HG03457 (cell line): ENCODE data around the gene EME1.

Experiments used
- ATAC-seq: cut with Tn5 transposase; IDR thresholded peaks from one replicate; pipeline ENCODE4 v1.9.1; 2021; ENCODE audit warnings: moderate number of reproducible peaks; ENCODE audit not compliant: unreplicated experiment

The EME1 gene

DNA sequence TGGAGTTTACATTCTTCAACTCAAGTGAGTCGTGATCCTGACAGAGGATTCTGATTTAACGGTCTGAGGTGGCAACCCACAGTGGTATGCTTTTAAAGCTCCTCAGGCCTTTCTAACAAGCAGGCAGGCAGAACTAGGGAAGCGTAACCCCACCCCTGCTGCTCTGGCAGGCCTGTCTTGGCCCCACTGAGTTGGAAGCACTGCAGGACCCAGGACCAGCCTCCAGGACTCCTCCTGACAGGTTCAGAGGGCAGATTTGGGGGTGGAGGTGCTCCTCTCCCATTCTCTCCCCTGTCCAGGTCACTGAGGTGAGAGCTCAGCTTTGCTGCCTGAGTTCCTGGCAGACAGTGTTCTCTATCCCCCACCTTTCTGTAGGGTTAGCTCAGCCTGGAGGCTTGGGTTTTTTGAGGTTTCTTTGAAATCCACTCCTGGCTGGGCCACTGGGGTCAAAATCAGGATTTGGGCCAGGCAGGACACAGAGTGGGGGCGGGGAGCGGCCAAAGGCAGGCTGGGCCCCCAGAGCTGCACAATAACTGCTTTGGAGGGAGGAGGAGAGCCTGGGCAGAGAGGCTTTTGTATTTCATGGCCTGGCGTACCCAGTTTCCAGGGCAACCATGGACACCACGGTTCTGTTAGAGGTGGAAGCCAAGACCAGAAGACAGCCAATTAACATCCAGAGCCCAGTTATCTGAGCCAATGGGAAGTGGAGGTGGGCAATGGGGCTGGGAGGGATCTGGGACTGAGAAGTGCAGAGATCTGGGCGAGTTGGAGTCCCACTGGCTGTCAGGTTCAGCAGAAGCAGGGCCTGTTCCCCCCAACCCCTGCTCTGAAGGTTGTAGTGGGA lies 9.6 kb upstream of the EME1 start:
- ATAC-seq, result no peak

DNA sequence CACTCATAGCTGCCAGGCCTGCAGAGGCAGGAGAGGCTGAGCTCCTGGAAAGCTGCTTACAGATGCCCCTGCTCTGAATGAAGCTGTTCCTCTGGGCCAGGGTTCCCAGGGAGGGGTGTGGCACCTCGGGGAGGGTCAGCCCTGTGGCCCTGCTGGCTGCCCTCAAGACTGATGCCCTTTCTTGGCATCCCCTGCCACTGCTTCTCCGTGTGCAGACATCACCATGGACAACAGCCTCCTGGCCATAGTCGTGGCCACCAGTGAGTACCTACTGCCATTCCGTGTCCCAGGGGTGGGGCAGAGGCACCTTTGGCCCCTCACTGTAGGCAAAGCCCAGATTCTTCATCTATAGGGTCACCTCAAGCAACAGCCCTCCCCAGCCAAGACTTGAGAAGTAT lies 9.0 kb upstream of the EME1 start:
- ATAC-seq, result no peak

DNA sequence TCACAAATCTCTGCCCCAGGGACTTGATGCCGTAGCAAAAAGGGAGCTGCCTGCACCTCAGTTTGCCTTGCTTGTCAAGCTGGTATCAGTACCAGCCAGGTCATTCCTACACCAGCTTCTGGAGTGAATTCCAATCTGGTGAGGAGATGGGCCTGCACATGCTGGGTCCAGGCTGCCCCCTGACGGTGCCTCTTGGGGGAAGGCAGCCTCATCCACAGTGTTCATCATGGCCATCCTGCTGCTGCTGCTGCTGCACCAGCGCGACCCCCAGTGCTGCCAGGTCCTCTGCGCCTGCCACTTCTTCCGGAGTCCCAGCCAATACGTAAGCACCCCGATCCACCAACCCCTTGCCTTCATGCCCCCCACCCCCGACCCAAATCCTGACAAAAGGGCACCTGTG lies 8.3 kb upstream of the EME1 start:
- no peak for ATAC-seq

DNA sequence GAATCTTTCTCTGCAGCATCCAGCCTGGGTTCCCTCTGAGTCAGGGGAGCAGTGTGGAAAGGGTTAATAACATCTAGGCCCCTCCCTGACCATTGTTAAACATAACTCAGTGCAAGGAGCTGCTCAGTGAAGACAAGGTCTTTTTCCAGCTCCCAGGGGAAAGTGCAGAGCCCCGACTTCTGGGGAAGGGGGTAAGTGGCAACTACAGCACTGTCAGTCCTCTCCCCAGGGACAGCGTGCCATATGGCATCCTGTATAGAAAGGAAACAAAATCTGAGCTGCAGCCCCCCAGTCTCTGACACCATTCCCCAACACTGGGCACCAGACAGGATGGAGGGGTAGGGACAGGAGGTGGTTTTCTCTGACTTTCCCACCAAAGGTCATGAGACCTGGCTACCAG lies 7.9 kb upstream of the EME1 start:
- ATAC-seq, result no peak

DNA sequence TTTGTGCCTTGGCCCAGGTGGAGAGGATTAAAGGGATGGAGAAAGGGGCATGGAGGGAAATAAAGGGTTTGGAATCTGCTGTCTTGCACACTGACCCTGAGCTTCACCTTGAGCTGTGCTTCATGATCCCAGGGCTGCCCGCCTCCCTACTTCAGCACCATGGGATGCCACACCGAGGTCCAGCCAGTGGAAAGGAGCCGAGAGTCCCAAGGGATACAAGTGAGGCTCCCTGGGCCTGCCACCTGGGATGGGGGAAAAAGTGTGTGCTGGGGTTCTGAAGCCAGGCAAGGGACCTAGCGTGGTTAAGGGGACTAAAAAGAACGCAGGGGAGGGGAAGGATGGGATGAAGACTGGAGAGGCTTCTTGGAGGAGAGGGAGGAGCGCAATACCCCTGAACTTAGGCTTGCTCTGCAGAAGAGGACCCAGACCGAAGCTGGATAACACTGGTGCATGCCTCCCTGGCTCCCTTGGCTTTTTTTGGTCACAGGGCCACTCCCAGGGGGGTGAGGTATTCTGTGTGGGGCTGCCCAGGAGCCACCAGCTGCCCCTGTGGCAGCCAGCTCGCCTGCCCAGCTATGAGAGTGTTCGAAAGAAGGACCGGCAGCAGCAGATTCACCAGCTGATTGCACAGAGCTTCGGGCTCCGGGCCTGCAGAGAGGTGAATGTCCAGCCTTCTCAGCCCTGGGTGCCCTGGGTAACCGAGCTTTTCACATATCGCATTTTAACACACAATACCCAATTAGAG lies 7.2 kb upstream of the EME1 start:
- no peak for ATAC-seq

DNA sequence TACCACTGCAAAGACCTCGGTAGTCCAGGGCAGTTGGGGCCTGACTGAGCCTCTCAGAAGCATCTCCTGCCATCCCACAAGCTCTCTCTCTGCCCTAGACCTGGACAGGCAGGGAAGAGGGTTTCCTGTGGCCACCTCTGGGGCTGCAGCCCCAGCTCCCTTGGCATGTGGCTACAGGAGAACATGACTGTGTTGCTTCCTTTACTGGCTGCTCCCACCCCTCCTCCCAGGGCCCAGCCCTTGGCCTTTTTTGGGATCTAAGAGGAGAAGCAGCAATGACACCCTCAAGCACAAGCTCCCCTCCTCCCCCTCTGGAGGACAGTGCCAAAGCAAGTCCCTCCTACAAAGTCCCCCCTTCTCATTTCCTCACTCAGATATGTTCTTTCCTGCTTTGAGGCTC lies 5.6 kb upstream of the EME1 start:
- no peak for ATAC-seq

DNA sequence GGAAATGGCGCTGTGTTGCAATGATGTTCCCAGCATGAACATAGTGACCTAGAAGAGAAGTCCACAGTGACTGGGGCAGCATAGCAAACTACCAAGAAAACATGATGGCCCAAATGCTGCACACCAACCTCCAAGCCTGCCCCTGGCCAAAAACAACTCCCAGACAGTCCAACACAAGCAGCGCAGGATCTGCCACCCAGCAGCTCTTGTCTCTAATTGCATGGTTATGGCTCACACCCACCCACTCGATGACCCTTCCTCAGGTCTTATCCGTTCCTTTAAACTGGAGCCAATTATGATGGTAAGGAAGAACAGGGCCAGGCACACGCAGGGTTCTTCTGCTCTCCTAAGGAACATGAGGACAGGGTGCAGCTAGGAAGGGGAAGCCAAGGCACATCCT lies 3.0 kb upstream of the EME1 start:
- no peak for ATAC-seq

DNA sequence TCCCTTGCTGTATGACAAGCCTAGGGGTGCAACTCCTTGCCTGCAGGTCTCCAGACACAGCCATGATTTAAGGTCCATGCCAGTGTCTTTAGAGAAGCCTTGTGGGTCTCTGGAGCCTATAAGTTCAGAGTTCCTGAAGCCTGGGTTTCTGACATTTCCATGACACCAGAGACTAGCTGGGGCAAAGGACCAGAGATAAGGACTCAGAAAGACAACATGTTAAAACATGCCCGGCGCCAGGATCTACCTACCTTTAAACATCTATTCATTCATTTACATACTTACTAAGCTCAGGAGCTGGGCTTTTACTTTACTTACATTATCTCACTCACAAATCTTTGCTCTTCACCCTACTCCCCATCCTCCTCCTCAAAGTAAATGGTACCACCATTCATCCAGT lies 1.5 kb upstream of the EME1 start:
- ATAC-seq, result no peak

DNA sequence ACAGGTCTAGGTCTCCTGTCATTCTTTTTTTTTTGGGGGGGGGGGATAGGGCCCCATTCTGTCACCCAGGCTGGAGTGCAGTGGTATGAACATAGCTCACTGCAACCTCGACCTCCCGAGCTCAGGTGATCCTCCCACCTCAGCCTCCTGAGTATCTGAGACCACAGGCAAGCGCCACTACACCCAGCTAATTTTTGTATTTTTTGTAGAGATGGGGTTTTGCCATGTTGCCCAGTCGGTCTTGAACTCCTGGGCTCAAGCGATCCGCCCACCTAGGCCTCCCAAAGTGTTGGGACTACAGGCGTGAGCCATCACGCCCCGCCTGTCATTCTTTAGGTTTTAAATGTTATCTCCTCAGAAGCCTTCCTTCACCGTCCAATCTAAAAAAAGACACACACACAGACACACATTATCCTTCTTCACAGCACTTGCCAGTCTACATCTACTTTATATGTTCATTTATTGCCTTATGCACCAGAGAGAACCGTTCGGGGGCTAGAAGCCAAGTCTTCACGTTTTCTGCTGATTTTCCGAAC lies 739 bp upstream of the EME1 start:
- no peak for ATAC-seq

DNA sequence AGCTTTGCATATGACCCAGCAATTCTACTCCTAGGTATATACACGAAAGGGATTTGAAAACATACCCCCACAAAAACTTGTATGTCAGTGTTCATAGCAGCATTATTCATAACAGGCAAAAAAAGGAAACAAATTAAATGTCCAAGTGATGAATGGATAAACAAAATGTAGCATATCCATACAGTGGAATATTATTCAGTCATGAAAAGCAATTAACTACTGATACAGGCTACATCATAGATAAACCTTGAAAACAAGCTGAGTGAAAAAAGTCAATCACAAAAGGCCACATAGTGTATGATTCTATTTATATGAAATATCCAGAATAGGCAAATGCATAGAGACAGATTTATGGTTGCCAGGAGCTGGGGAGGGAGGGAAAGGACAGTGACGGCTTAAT lies 676 bp downstream of the EME1 start:
- ATAC-seq, result no peak

DNA sequence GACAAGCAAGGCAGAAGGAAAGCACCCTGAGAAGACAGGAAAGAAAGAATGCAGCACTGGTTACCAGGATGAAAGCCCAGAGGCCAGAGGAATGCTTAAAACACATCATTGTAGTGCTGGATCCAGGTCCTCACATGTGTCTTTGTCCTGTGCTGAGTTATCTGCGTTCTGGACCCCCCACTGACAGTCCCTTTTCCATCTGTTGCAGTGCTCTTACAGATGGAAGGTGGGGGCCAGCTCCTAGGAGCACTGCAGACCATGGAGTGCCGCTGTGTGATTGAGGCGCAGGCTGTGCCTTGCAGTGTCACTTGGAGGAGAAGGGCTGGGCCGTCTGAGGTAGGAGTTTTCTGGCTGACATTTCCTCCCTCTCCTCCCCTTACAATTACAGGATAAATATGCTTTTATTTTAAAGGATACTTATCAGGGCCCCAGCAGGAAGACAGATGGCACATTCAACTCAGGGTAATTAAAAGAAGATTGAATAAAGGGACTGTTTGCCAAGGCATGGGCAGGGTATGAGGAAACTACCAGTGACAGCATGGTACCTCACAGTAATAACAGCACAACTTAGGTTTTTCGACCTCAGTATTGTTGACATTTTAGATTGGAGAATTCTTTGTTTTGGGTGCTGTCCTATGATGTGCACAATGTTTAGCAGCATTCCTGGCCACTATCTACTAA lies 3.0 kb downstream of the EME1 start:
- ATAC-seq, result no peak

DNA sequence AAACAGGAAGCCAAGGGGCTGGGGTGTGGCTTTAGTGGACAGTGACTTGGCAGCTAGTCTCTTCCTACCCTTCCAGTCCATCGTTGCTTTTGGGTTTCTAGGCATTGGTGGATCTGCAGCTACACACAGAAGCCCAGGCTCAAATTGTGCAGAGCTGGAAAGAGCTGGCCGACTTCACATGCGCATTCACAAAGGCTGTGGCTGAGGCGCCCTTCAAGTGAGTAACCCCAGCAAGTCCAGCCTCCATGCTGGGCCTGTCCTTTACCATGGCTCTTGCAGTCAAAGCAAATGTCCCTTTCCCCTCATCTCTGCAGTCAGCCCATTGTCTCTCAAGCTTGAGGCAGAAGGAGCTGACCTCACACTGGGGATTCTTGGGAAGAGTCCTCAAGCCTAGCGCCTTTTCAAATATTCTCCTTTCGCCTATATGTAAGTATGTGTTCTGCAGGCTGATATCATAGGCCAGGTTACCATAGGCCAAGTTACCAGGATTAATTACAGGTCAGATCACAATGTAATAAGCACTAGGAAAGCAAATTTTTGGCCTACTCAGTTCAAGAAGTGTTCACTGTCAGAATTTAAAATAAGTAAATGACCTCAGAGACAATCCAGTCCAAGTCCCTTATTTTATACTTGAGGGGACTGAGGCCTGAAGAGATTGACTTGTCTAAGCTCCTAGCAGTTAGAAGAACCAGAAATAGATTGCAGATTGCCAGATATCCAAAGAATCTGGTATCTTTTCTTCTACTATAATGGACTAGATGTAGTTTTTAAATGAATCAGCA lies 6.5 kb downstream of the EME1 start:
- ATAC-seq, result no peak

DNA sequence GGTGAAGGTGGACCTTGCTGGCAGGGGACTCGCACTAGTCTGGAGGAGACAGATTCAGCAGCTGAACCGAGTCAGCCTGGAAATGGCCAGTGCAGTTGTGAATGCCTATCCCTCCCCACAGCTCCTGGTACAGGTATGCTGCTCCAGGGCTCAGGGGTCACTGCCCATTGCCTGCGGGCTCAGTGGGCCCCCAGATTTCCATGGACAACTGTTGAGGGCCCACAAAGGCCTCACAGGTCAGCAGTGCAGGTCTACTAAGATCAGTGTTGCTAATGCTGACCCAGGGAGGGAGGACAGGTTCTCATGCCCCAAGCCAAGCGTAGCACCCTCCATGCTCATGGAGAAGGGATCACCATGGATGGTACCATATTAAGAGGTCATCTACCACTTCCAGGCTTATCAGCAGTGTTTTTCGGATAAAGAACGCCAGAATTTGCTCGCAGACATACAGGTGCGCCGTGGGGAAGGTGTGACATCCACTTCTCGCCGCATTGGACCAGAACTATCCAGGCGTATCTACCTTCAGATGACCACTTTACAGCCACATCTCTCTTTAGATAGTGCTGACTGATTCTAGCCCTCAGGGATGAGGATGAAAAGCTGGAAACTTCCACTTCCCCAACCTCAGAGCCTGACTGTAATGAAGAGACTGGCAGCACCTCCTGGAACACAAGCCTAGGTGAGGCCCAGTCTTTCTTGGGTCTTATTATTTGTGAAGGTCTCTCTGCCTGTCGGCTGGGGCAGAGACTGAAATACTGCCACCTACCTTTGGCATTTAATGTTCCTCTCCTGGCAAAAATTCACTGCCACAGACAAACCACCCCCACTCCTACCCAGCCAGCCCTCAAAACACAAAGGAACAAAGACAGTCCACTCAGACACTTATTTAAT lies 7.6 kb downstream of the EME1 start:
- no peak for ATAC-seq

DNA sequence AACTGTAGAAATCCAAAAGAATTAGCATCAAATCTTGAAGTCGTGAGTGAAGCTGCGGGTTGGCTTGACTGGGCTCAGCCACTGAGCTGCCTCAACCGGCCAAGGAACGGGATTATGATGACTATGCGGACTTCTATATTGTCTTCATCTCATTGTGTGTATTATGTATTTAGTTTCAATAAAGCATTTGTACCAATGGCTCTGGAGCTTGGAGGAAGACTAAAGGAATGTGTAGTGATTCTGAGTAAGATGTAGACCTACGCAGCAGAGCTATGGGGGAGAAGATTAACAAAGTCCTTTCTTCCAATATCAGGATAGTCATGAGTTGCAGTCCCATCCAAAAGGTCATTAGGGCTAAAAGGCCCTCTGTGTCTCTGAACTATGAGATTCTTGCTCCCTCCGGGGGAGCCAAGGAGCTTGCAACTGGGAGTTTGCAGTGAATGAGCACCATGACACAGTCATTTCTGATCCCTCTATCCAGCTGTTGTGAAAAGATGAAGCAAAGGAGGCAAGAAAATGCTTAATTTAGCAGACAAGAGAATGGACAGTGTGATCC lies 8.3 kb downstream of the EME1 start:
- ATAC-seq, result no peak

DNA sequence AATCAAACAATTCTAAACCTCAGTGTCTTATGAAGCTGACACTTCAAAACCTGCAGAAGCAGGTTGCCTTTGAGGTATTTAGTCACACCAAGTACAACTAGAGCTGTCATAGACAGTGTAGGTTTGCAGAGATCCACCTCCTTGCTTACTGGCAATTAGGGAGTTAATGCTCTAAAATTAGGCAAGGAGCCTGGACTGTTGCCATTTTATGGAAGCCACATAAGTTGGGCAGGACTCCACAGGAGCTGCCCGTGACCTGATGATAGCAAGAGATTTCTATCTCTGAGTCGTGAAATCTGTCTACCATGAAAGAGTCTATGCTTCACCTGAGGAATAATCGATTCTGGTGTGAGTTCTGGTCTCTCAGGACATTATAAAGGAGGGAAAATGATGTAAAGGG lies 8.9 kb downstream of the EME1 start:
- ATAC-seq, result no peak

DNA sequence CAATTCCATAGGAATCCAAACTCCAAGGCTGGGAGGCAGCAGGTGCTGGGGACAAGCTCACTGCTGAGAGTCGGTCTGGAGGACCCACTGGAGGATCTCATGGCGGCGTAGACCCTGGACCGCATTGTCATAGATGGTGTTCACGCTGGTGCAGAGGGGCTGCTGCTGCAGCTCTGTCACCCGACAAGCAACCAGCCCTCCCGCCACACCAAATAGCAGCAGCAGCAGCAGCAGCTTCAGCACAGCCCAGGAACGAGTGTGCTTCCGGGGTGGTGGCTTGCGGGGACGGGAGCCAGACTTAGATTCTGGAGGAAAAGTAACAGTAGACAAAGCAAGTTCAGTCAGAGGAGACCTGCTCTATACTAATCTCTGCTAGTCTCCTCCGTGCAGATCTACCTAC lies 9.9 kb downstream of the EME1 start:
- no peak for ATAC-seq

DNA sequence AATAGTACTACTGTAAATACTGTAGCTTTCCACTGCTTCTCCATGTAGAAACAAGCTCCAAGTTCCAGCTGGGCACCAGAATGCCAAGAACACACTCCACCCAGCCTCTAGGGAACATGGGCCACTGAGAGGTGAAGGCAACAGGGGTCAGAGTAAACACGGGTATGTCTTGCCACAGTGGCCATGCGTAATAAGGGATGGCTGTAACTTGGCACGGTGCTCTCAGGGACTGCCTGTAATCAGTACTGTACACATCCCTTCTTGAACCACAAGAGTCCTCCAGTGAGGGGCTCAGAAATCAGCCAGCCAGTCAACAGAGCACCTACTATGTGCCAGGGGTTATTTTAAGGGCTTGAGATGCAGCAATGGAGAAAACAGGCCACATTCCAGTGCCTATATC lies 13.5 kb downstream of the EME1 start:
- ATAC-seq, result no peak

DNA sequence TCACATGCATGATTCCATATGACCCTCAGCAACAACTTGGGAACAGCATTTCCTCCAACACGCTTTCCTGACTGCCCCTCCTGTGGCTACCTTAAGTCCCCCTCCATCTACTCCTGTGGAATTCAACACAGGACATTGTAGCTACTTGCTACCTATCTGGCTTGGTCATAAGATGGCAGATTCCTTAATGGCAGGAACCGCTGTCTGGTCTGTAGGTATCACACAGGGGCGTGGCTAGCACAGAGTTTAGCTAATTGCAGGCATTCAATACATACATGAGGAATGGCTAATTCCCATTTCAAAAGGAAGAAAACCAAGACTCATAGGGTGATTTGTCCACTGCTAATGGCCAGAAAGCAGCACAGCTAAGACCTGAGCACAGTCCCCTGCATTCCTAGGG lies 15.7 kb downstream of the EME1 start:
- ATAC-seq, result no peak

DNA sequence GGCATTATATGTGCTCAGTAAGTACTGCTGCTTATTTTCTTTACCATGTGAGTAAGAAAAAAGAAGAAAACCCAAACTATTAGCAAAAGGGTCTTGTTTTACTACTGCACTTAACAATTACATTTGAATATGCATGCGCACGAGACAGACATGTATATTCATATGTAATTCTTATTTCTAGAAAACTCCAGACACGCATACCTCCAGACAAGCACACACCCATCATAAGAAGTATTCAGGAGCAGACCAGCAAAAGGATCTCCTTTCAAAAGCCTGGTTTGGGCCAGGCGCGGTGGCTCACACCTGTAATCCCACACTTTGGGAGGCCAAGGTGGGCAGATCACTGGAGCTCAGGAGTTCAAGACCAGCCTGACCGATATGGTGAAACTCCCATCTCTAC lies 16.5 kb downstream of the EME1 start:
- no peak for ATAC-seq

DNA sequence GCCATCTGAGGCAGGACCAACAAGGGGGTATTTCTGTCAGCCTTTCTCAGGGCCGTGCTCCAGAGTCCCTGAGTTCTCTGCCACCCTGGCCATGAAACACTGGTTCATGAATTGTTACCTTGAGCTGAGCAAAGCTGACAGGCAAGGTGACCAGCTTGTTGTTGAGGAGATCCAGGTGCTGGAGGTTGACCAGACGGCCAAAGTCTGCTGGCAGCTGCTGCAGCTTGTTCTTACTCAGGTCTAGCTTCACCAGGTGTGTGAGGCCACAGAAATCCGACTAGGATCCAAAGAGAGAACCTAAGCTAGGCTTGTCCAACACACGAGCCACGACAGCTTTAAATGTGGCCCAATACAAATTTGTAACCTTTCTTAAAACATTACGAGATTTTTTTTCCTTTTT lies 19.6 kb downstream of the EME1 start:
- no peak for ATAC-seq
